Measurements from ENCODE around the gene OR1N1. TPM values are rescaled to one million over a fixed set of nuclear protein-coding genes. Genes with fewer than 3 reads are reported as not detected.

OR1N1 gene
- total and polyA plus RNA-seq, 2 of the 13 experiments (the other 11 are each of a cell fraction or from before 2014, with no cell fraction given): not detected

DNA sequence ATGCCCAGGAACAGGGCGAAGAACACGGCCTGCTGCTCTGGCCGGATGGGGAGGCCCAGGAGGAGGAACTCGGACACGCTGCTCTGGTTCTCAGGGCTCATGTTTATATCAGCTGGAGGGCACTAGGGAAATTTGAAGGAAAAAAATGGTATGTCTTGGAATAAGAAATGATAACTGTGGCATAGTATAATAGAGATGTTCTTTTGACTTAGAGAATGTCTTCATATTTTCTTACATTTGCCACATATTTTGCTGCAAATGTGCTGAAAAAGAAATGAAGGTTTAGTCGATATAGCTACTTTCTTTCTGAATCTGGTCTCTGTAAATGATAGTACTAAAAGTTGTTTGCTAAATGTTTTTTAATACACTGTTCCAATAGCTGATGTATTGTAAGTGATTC, 49.3 kb downstream of the OR1N1 start, which contains the start of gene OR1J1:
Gene OR1J1, minus strand, starts transcription at position 101 of the 400 bp plus-strand sequence. Its CDS starts 0 bp downstream, at position 101.
- 23% methylated on average over 6 of the region's 6 CpGs for WGBS (ENCODE audit: low lambda C conversion rate)
- H3K9me3 ChIP-seq (ENCODE audit: low read length): no peaks in the 10 kb centered on the region
- H3K36me3 ChIP-seq (replicated peaks in 1 of 2; ENCODE audit: control insufficient read depth in 1 of 2, insufficient read depth in 2 of 2, low read length in 2 of 2): no peaks in the 10 kb centered on the region
- H4K20me1 ChIP-seq (ENCODE audit: insufficient read depth, low read length): no peaks in the 10 kb centered on the region
- no peak within 1 kb of the TSS for H3K9ac ChIP-seq (ENCODE audit: insufficient read depth, low read depth, low read length)
- no peak for ATAC-seq
- intact Hi-C loops (cut with micrococcal nuclease; ENCODE audit: unreplicated experiment): no loop called here
- no peak within 1 kb of the TSS for H3K4me2 ChIP-seq (ENCODE audit: low read depth, low read length)
- no peak within 1 kb of the TSS for H3K27ac ChIP-seq (ENCODE audit: extremely low read length, insufficient read depth, low read length)
- H3K4me3 ChIP-seq (replicated peaks in 1 of 3; ENCODE audit: insufficient read depth in 1 of 3, low read depth in 2 of 3, low read length in 3 of 3): no peak within 1 kb of the TSS
- H3K4me1 ChIP-seq (ENCODE audit: insufficient read depth, low read length): no peaks in the 10 kb centered on the region
- in situ Hi-C loops (cut with HindIII; ENCODE audit: extremely low pct_ligation_motif_present, low pct_unique_long_range_greater_than_20kb): no loop called here
- no peak for DNase-seq (ENCODE audit: low spot score)
- no peak for TF ChIP-seq ADNP (CRISPR knock-in tag; IDR thresholded peaks at IDR 0.05)
- no peak for TF ChIP-seq DR1 (CRISPR knock-in tag; IDR thresholded peaks at IDR 0.05)
- no peak for TF ChIP-seq ZNF788 (CRISPR knock-in tag; IDR thresholded peaks at IDR 0.05; ENCODE audit: borderline replicate concordance)
- no peak for TF ChIP-seq MEIS1 (CRISPR knock-in tag; IDR thresholded peaks at IDR 0.05; ENCODE audit: borderline replicate concordance)
- no peak for TF ChIP-seq KLF9 (CRISPR knock-in tag; IDR thresholded peaks at IDR 0.05; ENCODE audit: low read depth)
- TF ChIP-seq ZNF564 (CRISPR knock-in tag; IDR thresholded peaks at IDR 0.05): no peak
- no peak for TF ChIP-seq GZF1 (CRISPR knock-in tag; IDR thresholded peaks at IDR 0.05)
- no peak for TF ChIP-seq STAG1 (CRISPR knock-in tag; IDR thresholded peaks at IDR 0.05)
- TF ChIP-seq SAP130 (CRISPR knock-in tag; IDR thresholded peaks at IDR 0.05; ENCODE audit: low read depth): no peak
- no peak for TF ChIP-seq ZNF382 (CRISPR knock-in tag; IDR thresholded peaks at IDR 0.05; ENCODE audit: borderline replicate concordance)
- no peak for TF ChIP-seq ZIK1 (CRISPR knock-in tag; IDR thresholded peaks at IDR 0.05; ENCODE audit: borderline replicate concordance, low read depth)
- TF ChIP-seq EP300 (IDR thresholded peaks at IDR 0.05; ENCODE audit: low read depth in 2 of 2, low read length in 2 of 2): no peak
- no peak for TF ChIP-seq EP300 (CRISPR knock-in tag; IDR thresholded peaks at IDR 0.05; ENCODE audit: borderline replicate concordance)
- no peak for TF ChIP-seq ZNF530 (CRISPR knock-in tag; IDR thresholded peaks at IDR 0.05; ENCODE audit: low read depth)
- TF ChIP-seq, protein P1, sequence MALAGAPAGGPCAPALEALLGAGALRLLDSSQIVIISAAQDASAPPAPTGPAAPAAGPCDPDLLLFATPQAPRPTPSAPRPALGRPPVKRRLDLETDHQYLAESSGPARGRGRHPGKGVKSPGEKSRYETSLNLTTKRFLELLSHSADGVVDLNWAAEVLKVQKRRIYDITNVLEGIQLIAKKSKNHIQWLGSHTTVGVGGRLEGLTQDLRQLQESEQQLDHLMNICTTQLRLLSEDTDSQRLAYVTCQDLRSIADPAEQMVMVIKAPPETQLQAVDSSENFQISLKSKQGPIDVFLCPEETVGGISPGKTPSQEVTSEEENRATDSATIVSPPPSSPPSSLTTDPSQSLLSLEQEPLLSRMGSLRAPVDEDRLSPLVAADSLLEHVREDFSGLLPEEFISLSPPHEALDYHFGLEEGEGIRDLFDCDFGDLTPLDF (CRISPR knock-in tag; IDR thresholded peaks at IDR 0.05): no peak
- no peak for TF ChIP-seq PRPF4 (IDR thresholded peaks at IDR 0.05; ENCODE audit: low read depth, low read length, poor library complexity, severe bottlenecking)
- TF ChIP-seq ATRX (CRISPR knock-in tag; IDR thresholded peaks at IDR 0.05; ENCODE audit: borderline replicate concordance): no peak
- TF ChIP-seq, protein P2, sequence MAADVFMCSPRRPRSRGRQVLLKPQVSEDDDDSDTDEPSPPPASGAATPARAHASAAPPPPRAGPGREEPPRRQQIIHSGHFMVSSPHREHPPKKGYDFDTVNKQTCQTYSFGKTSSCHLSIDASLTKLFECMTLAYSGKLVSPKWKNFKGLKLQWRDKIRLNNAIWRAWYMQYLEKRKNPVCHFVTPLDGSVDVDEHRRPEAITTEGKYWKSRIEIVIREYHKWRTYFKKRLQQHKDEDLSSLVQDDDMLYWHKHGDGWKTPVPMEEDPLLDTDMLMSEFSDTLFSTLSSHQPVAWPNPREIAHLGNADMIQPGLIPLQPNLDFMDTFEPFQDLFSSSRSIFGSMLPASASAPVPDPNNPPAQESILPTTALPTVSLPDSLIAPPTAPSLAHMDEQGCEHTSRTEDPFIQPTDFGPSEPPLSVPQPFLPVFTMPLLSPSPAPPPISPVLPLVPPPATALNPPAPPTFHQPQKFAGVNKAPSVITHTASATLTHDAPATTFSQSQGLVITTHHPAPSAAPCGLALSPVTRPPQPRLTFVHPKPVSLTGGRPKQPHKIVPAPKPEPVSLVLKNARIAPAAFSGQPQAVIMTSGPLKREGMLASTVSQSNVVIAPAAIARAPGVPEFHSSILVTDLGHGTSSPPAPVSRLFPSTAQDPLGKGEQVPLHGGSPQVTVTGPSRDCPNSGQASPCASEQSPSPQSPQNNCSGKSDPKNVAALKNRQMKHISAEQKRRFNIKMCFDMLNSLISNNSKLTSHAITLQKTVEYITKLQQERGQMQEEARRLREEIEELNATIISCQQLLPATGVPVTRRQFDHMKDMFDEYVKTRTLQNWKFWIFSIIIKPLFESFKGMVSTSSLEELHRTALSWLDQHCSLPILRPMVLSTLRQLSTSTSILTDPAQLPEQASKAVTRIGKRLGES (CRISPR knock-in tag; IDR thresholded peaks at IDR 0.05; ENCODE audit: borderline replicate concordance): no peak
- TF ChIP-seq NFE2L1 (CRISPR knock-in tag; IDR thresholded peaks at IDR 0.05; ENCODE audit: borderline replicate concordance): no peak
- ChIA-PET CTCF (ENCODE audit: low intra/inter-chr PET ratio, low total read pairs) (no interaction called here), POLR2A (no interaction called here)
- H3K27me3 ChIP-seq (ENCODE audit: control insufficient read depth in 1 of 2, insufficient read depth in 2 of 2, low read length in 2 of 2): no peaks in the 10 kb centered on the region
- BruUV-seq (replicated peaks): no TSS peak
- no peaks in the 10 kb centered on the region for H3K79me2 ChIP-seq (ENCODE audit: insufficient read depth, low read length)
- H2AFZ ChIP-seq (ENCODE audit: low read length): no peak within 1 kb of the TSS
- FAIRE-seq: no peak

Data from HepG2 (cell line).